Caco-2 (cell line): Measurements from ENCODE around the gene CPED1. TPM values are rescaled to one million over a fixed set of nuclear protein-coding genes. Genes with fewer than 3 reads are reported as not detected.

Experiments used
- BruUV-seq: library from RNA; stranded (reverse); fragments of 400-500 nt; replicated peaks from 2 replicates; lab custom pipeline; 2021; lab: Mats Ljungman, UMichigan
- CTCF ChIA-PET: fragments of 300-600 bp; sonication (Branson Sonifier 250); formaldehyde crosslinking; loops from one replicate; lab custom pipeline; 2022; ENCODE audit warnings: antibody characterized with exemption; lab: Charles Lee
- POLR2A ChIA-PET: fragments of 300-600 bp; sonication (Branson Sonifier 250); formaldehyde crosslinking; loops from one replicate; lab custom pipeline; 2022; ENCODE audit warnings: antibody characterized with exemption; lab: Charles Lee
- DNase-seq, 2 experiments: peaks; one replicate each; pipeline versions ENCODE4 v3.0.0 to v3.0.0-alpha.2; 2020 to 2022
- H3K27me3 ChIP-seq: replicated peaks from 2 replicates; pipeline ENCODE4 v1.6.0; 2011; ENCODE audit warnings: low read length; ENCODE audit not compliant: control insufficient read depth, insufficient read depth
- H3K36me3 ChIP-seq: 2 replicates; pipeline ENCODE4 v1.5.1; 2011; ENCODE audit warnings: low read length; ENCODE audit not compliant: control insufficient read depth, insufficient read depth
- H3K4me1 ChIP-seq: fragments of 250-450 bp; sonication (Bioruptor Pico); 2 replicates; pipeline ENCODE4 v1.5.1; 2020; ENCODE audit warnings: mild to moderate bottlenecking
- H3K4me3 ChIP-seq: 2 replicates; pipeline ENCODE4 v1.5.1; 2011; ENCODE audit warnings: low read depth, mild to moderate bottlenecking, control low read depth, low read length
- H3K9me3 ChIP-seq: fragments of 250-450 bp; sonication (Bioruptor Pico); 2 replicates; pipeline ENCODE4 v1.5.1; 2020; ENCODE audit warnings: mild to moderate bottlenecking, moderate library complexity
- H3K27ac Mint-ChIP-seq: one replicate; pipeline ENCODE4 v1.8.0; 2022; ENCODE audit warnings: mixed read lengths; ENCODE audit not compliant: unreplicated experiment
- H3K27me3 Mint-ChIP-seq: one replicate; pipeline ENCODE4 v1.8.0; 2022; ENCODE audit warnings: mixed read lengths; ENCODE audit not compliant: insufficient read depth, unreplicated experiment
- H3K36me3 Mint-ChIP-seq: one replicate; pipeline ENCODE4 v1.8.0; 2022; ENCODE audit warnings: mild to moderate bottlenecking, mixed read lengths; ENCODE audit not compliant: insufficient read depth, unreplicated experiment
- H3K4me1 Mint-ChIP-seq: one replicate; pipeline ENCODE4 v1.8.0; 2022; ENCODE audit warnings: low read depth, mixed read lengths; ENCODE audit not compliant: unreplicated experiment
- H3K4me3 Mint-ChIP-seq: one replicate; pipeline ENCODE4 v1.8.0; 2022; ENCODE audit warnings: mild to moderate bottlenecking, moderate library complexity, mixed read lengths; ENCODE audit not compliant: unreplicated experiment
- H3K9me3 Mint-ChIP-seq: one replicate; pipeline ENCODE4 v1.8.0; 2022; ENCODE audit warnings: mixed read lengths; ENCODE audit not compliant: unreplicated experiment
- CTCF ChIP-seq, 2 experiments: fragments of 200-600 bp in 1 of 2; IDR thresholded peaks; 1 replicate in 1 of 2; 2 replicates in 1 of 2; pipeline versions ENCODE4 v1.5.1 to v1.8.0; 2011 to 2022; ENCODE audit warnings: antibody characterized with exemption in 1 of 2, control low read depth in 1 of 2, inconsistent platforms in 1 of 2, low read depth in 1 of 2, low read length in 1 of 2, mild to moderate bottlenecking in 1 of 2, moderate library complexity in 1 of 2; ENCODE audit not compliant: insufficient read depth in 1 of 2, severe bottlenecking in 1 of 2, unreplicated experiment in 1 of 2
- intact Hi-C: fragments of 100-400 bp; cut with micrococcal nuclease; formaldehyde crosslinking; loops from one replicate; pipeline ENCODE4 v1.10.0; 2022; ENCODE audit not compliant: unreplicated experiment
- total RNA-seq: library from RNA; stranded (reverse); gene quantifications from 2 replicates; pipeline ENCODE4 v1.2.3, GENCODE V29; 2022

Gene CPED1
- total RNA-seq, 1 experiment from 2014 or later = 0.23 TPM

- H3K9me3 ChIP-seq = no peaks in the 10 kb centered on the region
- ChIA-PET POLR2A (no interaction called here), CTCF (no interaction called here)
- intact Hi-C loops = no loop called here
- Mint-ChIP-seq H3K36me3 (no peaks in the 10 kb centered on the region), H3K4me3 (no peak overlapping the region), H3K4me1 (peaks cover 15% of the 10 kb centered on the region), H3K27me3 (no peaks in the 10 kb centered on the region), H3K9me3 (peaks cover 3% of the 10 kb centered on the region), H3K27ac (no peak overlapping the region)
- no peak for TF ChIP-seq CTCF (IDR thresholded peaks at IDR 0.05; ENCODE audit: insufficient read depth in 1 of 2, low read depth in 1 of 2, low read length in 1 of 2, severe bottlenecking in 1 of 2, unreplicated experiment in 1 of 2)
- no peak overlapping the region for H3K4me3 ChIP-seq
- no peaks in the 10 kb centered on the region for H3K36me3 ChIP-seq
- DNase-seq = no peak
- H3K27me3 ChIP-seq = no peaks in the 10 kb centered on the region
- H3K4me1 ChIP-seq = peaks cover 17% of the 10 kb centered on the region; the same call in 1 of the 2 replicates
- no TSS peak for BruUV-seq
Measured at GRCh38 chr7:121020249-121020988, 31.9 kb downstream of the CPED1 start.

GRCh38 chr7:121020989-121021969, 32.8 kb downstream of the CPED1 start:
- POLR2A ChIA-PET = no interaction called here
- BruUV-seq = no TSS peak
- Histone ChIP-seq H3K4me3 (no peak overlapping the region), H3K27me3 (no peaks in the 10 kb centered on the region), H3K36me3 (no peaks in the 10 kb centered on the region), H3K4me1 (peaks cover 17% of the 10 kb centered on the region; the same call in 1 of the 2 replicates), H3K9me3 (0 out of 2 replicates have a peak, but pooled peaks cover 5% of the 10 kb centered on the region)
- Mint-ChIP-seq H3K9me3 (peaks cover 12% of the 10 kb centered on the region), H3K36me3 (no peaks in the 10 kb centered on the region), H3K4me1 (peaks cover 23% of the 10 kb centered on the region), H3K27me3 (no peaks in the 10 kb centered on the region), H3K27ac (no peak overlapping the region), H3K4me3 (no peak overlapping the region)
- no peak for DNase-seq
- CTCF ChIA-PET = no interaction called here
- no peak for TF ChIP-seq CTCF (IDR thresholded peaks at IDR 0.05; ENCODE audit: insufficient read depth in 1 of 2, low read depth in 1 of 2, low read length in 1 of 2, severe bottlenecking in 1 of 2, unreplicated experiment in 1 of 2)
- intact Hi-C loops = no loop called here

- Histone ChIP-seq H3K4me3 (no peak overlapping the region), H3K9me3 (0 out of 2 replicates have a peak, but pooled peaks cover 5% of the 10 kb centered on the region), H3K27me3 (no peaks in the 10 kb centered on the region), H3K4me1 (peaks cover 27% of the 10 kb centered on the region), H3K36me3 (no peaks in the 10 kb centered on the region)
- DNase-seq = no peak
- no peaks in the 10 kb centered on the region for H3K27me3 Mint-ChIP-seq
- no peak overlapping the region for H3K4me3 Mint-ChIP-seq
- intact Hi-C loops = no loop called here
- no peak for TF ChIP-seq CTCF (IDR thresholded peaks at IDR 0.05; ENCODE audit: insufficient read depth in 1 of 2, low read depth in 1 of 2, low read length in 1 of 2, severe bottlenecking in 1 of 2, unreplicated experiment in 1 of 2)
- no peaks in the 10 kb centered on the region for H3K36me3 Mint-ChIP-seq
- no TSS peak for BruUV-seq
- H3K27ac Mint-ChIP-seq = no peak overlapping the region
- POLR2A ChIA-PET = no interaction called here
- H3K9me3 Mint-ChIP-seq = peaks cover 13% of the 10 kb centered on the region
- peaks cover 29% of the 10 kb centered on the region for H3K4me1 Mint-ChIP-seq
- CTCF ChIA-PET = no interaction called here
Measured at GRCh38 chr7:121023194-121023593, 34.7 kb downstream of the CPED1 start.
